HG02623 (cell line): ENCODE data around the gene PNCK.
"Not testable (repeated sequence)": the region's sequence is repeated elsewhere in the genome, so short reads cannot be mapped to it uniquely, and the experiment has no call there.

Experiments used
- ATAC-seq: cut with Tn5 transposase; IDR thresholded peaks from one replicate; pipeline ENCODE4 v1.9.1; 2021; ENCODE audit warnings: moderate library complexity; ENCODE audit not compliant: unreplicated experiment

Gene PNCK

GRCh38 chrX:153673428-153674218, at the start of gene PNCK:
Gene PNCK (minus strand): TSS chrX:153673813. CDS start chrX:153673076, 737 bp downstream.
- ATAC-seq: no peak

- ATAC-seq: no peak
Measured at GRCh38 chrX:153722704-153723350, 49.2 kb upstream of the PNCK start.

DNA sequence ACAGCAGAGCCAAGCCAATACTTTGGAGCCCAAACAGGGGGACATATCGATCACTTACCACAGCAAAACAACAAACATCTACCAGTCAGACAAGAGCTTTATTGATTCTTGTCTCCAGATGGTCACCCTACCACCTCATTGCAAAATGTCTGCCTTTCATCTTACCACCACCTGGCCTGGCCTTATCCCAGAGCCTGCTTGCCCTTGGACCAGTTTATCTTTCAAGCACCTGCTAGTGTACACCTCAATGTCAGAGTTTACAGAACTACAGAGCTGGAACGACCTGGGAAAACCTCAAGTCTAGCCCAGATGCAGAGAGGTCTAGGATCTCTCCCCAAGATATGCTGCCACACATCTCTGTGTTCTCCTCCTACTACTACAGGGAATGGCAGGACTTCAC, 46.1 kb upstream of the PNCK start:
- no peak for ATAC-seq

GRCh38 chrX:153719238-153719637, 45.6 kb upstream of the PNCK start:
- no peak for ATAC-seq

GRCh38 chrX:153717445-153717844, 43.8 kb upstream of the PNCK start:
- no peak for ATAC-seq

DNA sequence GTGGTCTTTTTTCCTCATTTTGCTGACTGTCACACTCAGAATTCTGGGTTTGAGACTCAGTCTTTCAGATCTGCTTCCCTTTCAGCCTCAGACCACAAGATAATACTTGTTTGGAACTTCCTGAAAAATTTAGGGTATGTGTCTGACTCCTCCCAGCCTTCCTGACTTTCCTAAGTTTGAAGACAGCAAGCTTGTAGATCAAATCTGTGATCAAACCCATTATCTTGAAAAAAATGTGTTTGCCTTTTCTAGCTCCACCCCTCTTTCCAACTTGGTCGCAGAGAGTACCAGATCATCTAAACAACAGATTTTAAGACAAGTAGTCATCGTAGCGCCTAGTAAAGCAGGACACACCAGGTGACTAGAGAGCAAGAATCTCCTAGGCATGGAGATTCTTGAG, 40.6 kb upstream of the PNCK start:
- no peak for ATAC-seq

GRCh38 chrX:153709726-153710674, 36.4 kb upstream of the PNCK start:
- no peak for ATAC-seq

DNA sequence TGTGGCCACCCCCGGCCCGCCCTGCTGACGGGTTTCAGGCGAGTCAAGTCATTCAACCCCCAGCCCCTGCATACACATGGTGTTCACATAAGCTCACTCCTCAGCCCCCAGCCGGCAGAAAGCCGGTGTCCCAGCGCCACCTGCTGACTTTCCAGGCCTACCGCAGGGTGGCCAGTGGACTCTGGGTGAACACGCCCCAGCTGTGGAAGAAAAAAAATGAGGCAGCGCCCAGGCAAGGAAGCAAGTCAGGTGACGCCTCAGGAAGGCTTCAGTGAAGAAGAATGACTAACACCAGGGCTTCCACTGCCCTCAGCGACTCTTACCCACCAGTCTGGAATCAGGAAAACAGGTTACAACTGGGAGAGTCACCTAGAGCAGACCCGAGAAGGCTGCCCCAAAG, 34.8 kb upstream of the PNCK start:
- ATAC-seq: no peak

DNA sequence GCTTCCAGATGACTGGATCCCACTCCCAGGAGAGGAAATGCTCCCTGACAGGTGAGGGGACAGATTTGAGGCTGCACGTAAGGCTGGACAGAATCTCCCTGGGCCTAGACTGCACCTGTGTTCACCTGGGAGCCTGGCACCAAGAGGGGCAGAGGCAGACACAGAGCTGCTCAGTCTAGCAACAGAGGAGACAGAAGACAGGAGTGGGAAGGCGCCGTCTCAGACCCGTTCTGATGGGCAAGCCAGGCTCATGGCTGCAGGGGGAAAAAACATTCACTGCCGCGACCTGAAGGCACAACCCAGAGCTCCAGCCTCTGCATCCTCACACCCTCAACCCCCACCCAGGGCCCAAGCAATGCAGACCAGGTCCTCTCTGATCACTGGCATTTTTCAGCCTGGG, 33.8 kb upstream of the PNCK start:
- no peak for ATAC-seq

DNA sequence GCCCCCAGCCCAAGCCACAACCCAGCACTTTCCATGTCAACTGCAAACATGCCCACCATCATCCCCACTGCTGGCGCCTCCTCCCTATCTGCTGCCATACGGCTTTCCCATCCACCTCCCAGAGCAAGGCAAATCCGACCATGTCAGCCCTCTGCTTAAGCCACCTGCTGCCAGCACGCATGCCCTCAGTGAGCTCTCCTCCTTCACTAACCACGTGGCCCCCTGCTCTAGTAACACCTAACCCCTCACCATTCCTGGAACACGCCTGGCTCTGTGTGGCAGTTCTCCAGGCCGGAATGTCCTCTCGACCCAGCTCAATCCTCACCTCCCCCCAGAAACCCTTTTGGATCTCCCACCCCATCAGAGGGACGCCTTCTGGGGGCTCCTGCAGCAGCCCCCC, 33.2 kb upstream of the PNCK start:
- no peak for ATAC-seq

- ATAC-seq: not testable (repeated sequence)
Measured at GRCh38 chrX:153705403-153706060, 31.9 kb upstream of the PNCK start.

DNA sequence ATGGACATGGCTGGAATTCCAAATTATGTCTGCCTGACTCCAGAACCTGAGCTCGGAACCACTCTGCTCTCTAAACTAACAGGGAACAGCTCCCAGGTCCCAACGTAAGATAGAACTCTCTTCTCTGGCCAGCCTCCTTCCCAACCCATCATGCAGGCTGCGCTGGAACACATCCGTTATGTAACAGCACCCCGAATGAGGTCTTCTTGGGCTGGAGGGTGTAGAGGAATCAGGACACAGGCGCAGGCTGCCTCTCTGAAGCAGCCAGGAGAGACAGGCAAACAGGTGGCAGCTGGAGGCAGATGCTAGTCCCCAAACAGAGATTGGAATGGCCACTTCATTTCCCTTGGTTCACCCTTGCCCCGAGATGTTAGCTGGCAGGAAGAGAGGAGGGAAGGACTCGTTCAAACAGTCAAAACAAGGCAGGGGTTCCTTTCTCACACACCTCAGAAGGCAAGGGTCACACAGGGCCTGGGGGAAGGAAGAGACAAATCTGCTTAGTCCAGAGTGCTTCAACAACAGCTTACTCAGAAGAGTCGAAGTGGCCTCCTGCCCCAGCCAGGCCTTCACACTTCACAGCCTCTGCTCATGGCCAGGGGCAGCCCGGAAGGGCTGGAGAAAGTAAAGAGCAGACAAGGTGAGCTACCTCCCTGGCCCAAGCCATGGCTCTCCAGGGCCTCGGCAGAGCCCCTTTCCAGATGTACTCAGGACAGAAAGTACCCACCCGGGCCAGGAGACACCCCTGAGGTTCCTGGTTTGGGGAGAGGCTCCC, 31.2 kb upstream of the PNCK start:
- not testable (repeated sequence) for ATAC-seq

DNA sequence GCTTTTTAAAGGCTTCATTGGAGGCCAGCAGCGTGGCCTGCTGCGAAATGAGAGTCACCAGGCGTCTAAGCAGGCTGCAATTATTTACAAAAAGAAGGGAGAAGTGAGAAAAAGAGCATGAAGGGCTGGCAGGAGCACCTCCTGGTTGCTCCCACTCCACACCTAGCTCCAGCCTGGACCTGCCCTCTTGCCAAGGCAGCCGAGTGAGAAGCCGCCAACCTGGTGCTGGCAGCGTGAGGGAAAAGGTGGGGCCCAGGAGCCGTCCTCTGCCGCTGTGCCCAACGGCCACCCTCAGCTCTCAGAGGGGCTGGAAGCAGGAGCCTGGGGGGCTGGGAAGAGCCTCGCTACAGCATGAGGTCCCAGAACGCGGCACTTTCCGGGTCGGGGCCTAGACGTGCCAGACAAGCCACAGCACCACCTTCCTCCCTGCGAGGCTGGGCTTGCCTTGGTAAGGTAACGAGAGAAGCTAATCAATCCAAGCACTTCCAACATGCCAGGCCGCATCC, 30.5 kb upstream of the PNCK start:
- no peak for ATAC-seq

DNA sequence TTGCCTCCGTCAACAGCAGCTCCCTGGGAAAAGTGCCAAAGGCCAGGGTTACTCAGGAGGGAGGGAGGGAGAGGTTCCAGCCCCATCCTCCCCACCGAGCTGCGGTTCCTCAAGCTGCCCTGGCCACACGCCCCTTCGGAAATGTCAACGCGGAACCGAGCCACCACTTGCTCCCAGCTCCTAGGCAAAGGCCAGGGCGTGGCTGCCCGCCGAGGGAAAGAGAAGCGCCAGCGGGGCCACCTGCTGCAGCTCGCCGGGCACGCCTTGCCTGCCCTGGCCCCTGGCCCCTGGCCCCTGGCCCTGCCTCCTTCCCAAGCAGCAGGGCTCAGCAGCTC, 29.4 kb upstream of the PNCK start:
- ATAC-seq: no peak

GRCh38 chrX:153702336-153703035, 28.9 kb upstream of the PNCK start:
- no peak for ATAC-seq

- ATAC-seq: no peak
Measured at GRCh38 chrX:153701706-153702105, 28.1 kb upstream of the PNCK start.

GRCh38 chrX:153700967-153701366, 27.4 kb upstream of the PNCK start:
- no peak for ATAC-seq

- no peak for ATAC-seq
Measured at GRCh38 chrX:153700376-153700945, 26.8 kb upstream of the PNCK start.

GRCh38 chrX:153699784-153700371, 26.3 kb upstream of the PNCK start:
- not testable (repeated sequence) for ATAC-seq
